Keratinocyte (primary cell): ENCODE data around the gene TMEM26. TPM values are rescaled to one million over a fixed set of nuclear protein-coding genes. Genes with fewer than 3 reads are reported as not detected.

ENCODE experiments used
- DNase-seq: peaks from one replicate; pipeline ENCODE4 v3.0.0-alpha.2; 2011; ENCODE audit warnings: low read depth, missing footprints, low spot score
- FAIRE-seq: peaks from 2 replicates; lab custom pipeline; 2011; peaks lifted over from hg19 to GRCh38; lab: Jason Lieb, UNC
- H2AFZ ChIP-seq: 2 replicates; pipeline ENCODE4 v1.6.0; 2012; ENCODE audit warnings: low read length, control low read depth, inconsistent platforms; ENCODE audit not compliant: control insufficient read depth
- H3K27ac ChIP-seq: 2 replicates; pipeline ENCODE4 v1.5.1; 2011; ENCODE audit warnings: low read length; ENCODE audit not compliant: control insufficient read depth, insufficient read depth
- H3K27me3 ChIP-seq: 3 replicates; pipeline ENCODE4 v1.6.0; 2011; ENCODE audit warnings: low read length; ENCODE audit not compliant: control insufficient read depth, insufficient read depth; ENCODE audit errors: extremely low read depth
- H3K36me3 ChIP-seq, 2 experiments: 2 replicates in 1 of 2; 3 replicates in 1 of 2; pipeline ENCODE4 v1.5.1; 2011; ENCODE audit warnings: low read length in 2 of 2, mild to moderate bottlenecking in 1 of 2; ENCODE audit not compliant: control insufficient read depth in 2 of 2, insufficient read depth in 2 of 2; ENCODE audit errors: extremely low read depth in 1 of 2
- H3K4me1 ChIP-seq: 3 replicates; pipeline ENCODE4 v1.5.1; 2011; ENCODE audit warnings: low read length; ENCODE audit not compliant: control insufficient read depth, insufficient read depth; ENCODE audit errors: extremely low read depth
- H3K4me2 ChIP-seq: 3 replicates; pipeline ENCODE4 v1.6.0; 2011; ENCODE audit warnings: low read depth, low read length; ENCODE audit not compliant: control insufficient read depth, insufficient read depth; ENCODE audit errors: extremely low read depth
- H3K4me3 ChIP-seq, 3 experiments: fragments of 200-600 bp in 1 of 3; sonication (generic) in 1 of 3; 2 replicates in 2 of 3; 3 replicates in 1 of 3; pipeline ENCODE4 v1.5.1; 2011 to 2016; ENCODE audit warnings: low read length in 3 of 3, mild to moderate bottlenecking in 3 of 3, control low read depth in 2 of 3, inconsistent platforms in 1 of 3, low read depth in 1 of 3, mixed read lengths in 1 of 3, mixed run types in 1 of 3, moderate library complexity in 1 of 3; ENCODE audit not compliant: control insufficient read depth in 2 of 3, insufficient read depth in 2 of 3; ENCODE audit errors: extremely low read depth in 1 of 3
- H3K79me2 ChIP-seq: 2 replicates; pipeline ENCODE4 v1.6.0; 2012; ENCODE audit warnings: low read length; ENCODE audit not compliant: control insufficient read depth, insufficient read depth
- H3K9ac ChIP-seq: 3 replicates; pipeline ENCODE4 v1.6.0; 2011; ENCODE audit warnings: low read length; ENCODE audit not compliant: control insufficient read depth, insufficient read depth; ENCODE audit errors: extremely low read depth
- H3K9me1 ChIP-seq: 3 replicates; pipeline ENCODE4 v1.6.0; 2011; ENCODE audit warnings: low read length; ENCODE audit not compliant: control insufficient read depth, insufficient read depth; ENCODE audit errors: extremely low read depth
- H3K9me3 ChIP-seq: 2 replicates; pipeline ENCODE4 v1.5.1; 2012; ENCODE audit warnings: low read depth, low read length; ENCODE audit not compliant: control insufficient read depth
- H4K20me1 ChIP-seq: 3 replicates; pipeline ENCODE4 v1.6.0; 2011; ENCODE audit warnings: low read length; ENCODE audit not compliant: control insufficient read depth, insufficient read depth; ENCODE audit errors: extremely low read depth
- CTCF ChIP-seq, 3 experiments: IDR thresholded peaks in 1 of 3; conservative IDR thresholded peaks in 1 of 3; optimal IDR thresholded peaks in 1 of 3; 2 replicates in 2 of 3; 3 replicates in 1 of 3; pipeline versions ENCODE3 to v1.5.1; 2011; ENCODE audit warnings: low read length in 3 of 3, mild to moderate bottlenecking in 3 of 3, moderate library complexity in 2 of 3, control low read depth in 1 of 3, inconsistent platforms in 1 of 3; ENCODE audit not compliant: insufficient read depth in 2 of 3; ENCODE audit errors: extremely low read depth in 1 of 3
- EZH2 ChIP-seq: IDR thresholded peaks from one replicate; pipeline ENCODE4 v1.6.1; 2012; ENCODE audit warnings: inconsistent platforms, mild to moderate bottlenecking, low read length, moderate library complexity
- dilution Hi-C: fragments of 300-500 bp; cut with MboI; formaldehyde crosslinking; loops from one replicate; pipeline ENCODE4 v1.7.0; 2020; ENCODE audit warnings: low sequenced_read_pairs; ENCODE audit not compliant: extremely low pct_ligation_motif_present
- polyA plus RNA-seq, 5 experiments: library from polyadenylated mRNA; depleted of rRNA in 3 of 5; stranded (reverse) in 3 of 5; stranded (forward) in 1 of 5; unstranded in 1 of 5; fragments of >200 nt; gene quantifications; 1 replicate in 1 of 5; 2 replicates in 3 of 5; 3 replicates in 1 of 5; pipeline versions ENCODE4 v1.2.1 to v1.2.3, GENCODE V29; 2011 to 2012; ENCODE audit warnings: missing spikeins in 2 of 5, low read depth in 1 of 5, low replicate concordance in 1 of 5

The TMEM26 gene
- polyA plus RNA-seq, 1 donor (not counting 4 experiments of a cell fraction or from before 2014, with no cell fraction given), result not detected

GRCh38 chr10:61423178-61423577 lies 30.0 kb downstream of the TMEM26 start:
- Histone ChIP-seq H3K9me3 (no peaks in the 10 kb centered on the region), H3K4me2 (no peak overlapping the region), H3K27ac (no peak overlapping the region), H3K27me3 (no peaks in the 10 kb centered on the region), H3K4me1 (no peaks in the 10 kb centered on the region), H3K9ac (no peak overlapping the region), H3K79me2 (no peaks in the 10 kb centered on the region), H3K4me3 (no peak overlapping the region), H3K36me3 (no peaks in the 10 kb centered on the region), H4K20me1 (no peaks in the 10 kb centered on the region), H3K9me1 (no peaks in the 10 kb centered on the region), H2AFZ (no peak overlapping the region)
- DNase-seq, result no peak
- dilution Hi-C loops, result no loop called here
- TF ChIP-seq CTCF (optimal IDR thresholded peaks at IDR 0.05 in 1 of 3, IDR thresholded peaks at IDR 0.05 in 1 of 3, conservative IDR thresholded peaks at IDR 0.05 in 1 of 3; ENCODE audit: extremely low read depth in 1 of 3, insufficient read depth in 2 of 3, low read length in 3 of 3) (no peak), EZH2 (no peak)
- FAIRE-seq, result no peak

GRCh38 chr10:61417661-61418060 lies 35.5 kb downstream of the TMEM26 start:
- FAIRE-seq (no peak), DNase-seq (no peak)
- no peaks in the 10 kb centered on the region for H3K4me1 ChIP-seq
- dilution Hi-C loops, result no loop called here
- H3K36me3 ChIP-seq, result no peaks in the 10 kb centered on the region
- no peak overlapping the region for H3K9ac ChIP-seq
- H3K79me2 ChIP-seq, result no peaks in the 10 kb centered on the region
- H3K27ac ChIP-seq, result no peak overlapping the region
- H2AFZ ChIP-seq, result no peak overlapping the region
- no peaks in the 10 kb centered on the region for H3K9me1 ChIP-seq
- no peak for TF ChIP-seq CTCF (optimal IDR thresholded peaks at IDR 0.05 in 1 of 3, IDR thresholded peaks at IDR 0.05 in 1 of 3, conservative IDR thresholded peaks at IDR 0.05 in 1 of 3; ENCODE audit: extremely low read depth in 1 of 3, insufficient read depth in 2 of 3, low read length in 3 of 3)
- no peak for TF ChIP-seq EZH2
- H3K4me3 ChIP-seq, result no peak overlapping the region
- no peaks in the 10 kb centered on the region for H3K9me3 ChIP-seq
- no peaks in the 10 kb centered on the region for H3K27me3 ChIP-seq
- no peak overlapping the region for H3K4me2 ChIP-seq
- no peaks in the 10 kb centered on the region for H4K20me1 ChIP-seq
